ENCODE data around the gene PTRHD1. TPM values are rescaled to one million over a fixed set of nuclear protein-coding genes. Genes with fewer than 3 reads are reported as not detected.
A peak's percentile ranks its signal among the peaks of the same experiment; 100 is the strongest.

Gene PTRHD1
- total RNA-seq (10 to 100 TPM in 4 of 5 donors, 1 to 10 TPM in 1; 8.4 to 26.3 (median 18.0) TPM), polyA plus RNA-seq (10 to 100 TPM; 31.3 to 41.0 (median 35.9) TPM)
- long read RNA-seq, donor 1, transcript PTRHD1-201 (2 exons, 1,105 nt) = major isoform, 18 of 27 reads
- long read RNA-seq, donor 1, partial matches to known transcripts = 9 of 27 reads
- long read RNA-seq, donor 1, other reads (novel, unspliced or antisense) = 0 of 27 reads
- long read RNA-seq, donor 2, transcript PTRHD1-201 (2 exons, 1,105 nt) = major isoform, 22 of 22 reads
- long read RNA-seq, donor 2, partial matches to known transcripts = 0 of 22 reads
- long read RNA-seq, donor 2, other reads (novel, unspliced or antisense) = 0 of 22 reads
- long read RNA-seq, donor 3, transcript PTRHD1-201 (2 exons, 1,105 nt) = major isoform, 33 of 33 reads
- long read RNA-seq, donor 3, partial matches to known transcripts = 0 of 33 reads
- long read RNA-seq, donor 3, other reads (novel, unspliced or antisense) = 0 of 33 reads
- long read RNA-seq, donor 4, partial matches to known transcripts = 0 of 4 reads
- long read RNA-seq, donor 4, other reads (novel, unspliced or antisense) = 0 of 4 reads
- long read RNA-seq, donor 5, transcript PTRHD1-201 (2 exons, 1,105 nt) = major isoform, 41 of 41 reads
- long read RNA-seq, donor 5, partial matches to known transcripts = 0 of 41 reads
- long read RNA-seq, donor 5, other reads (novel, unspliced or antisense) = 0 of 41 reads
- long read RNA-seq, donor 6 = 0 reads
- long read RNA-seq, donor 7, transcript PTRHD1-201 (2 exons, 1,105 nt) = major isoform, 53 of 60 reads
- long read RNA-seq, donor 7, partial matches to known transcripts = 7 of 60 reads
- long read RNA-seq, donor 7, other reads (novel, unspliced or antisense) = 0 of 60 reads
- long read RNA-seq, donor 8, transcript PTRHD1-201 (2 exons, 1,105 nt) = major isoform, 47 of 55 reads
- long read RNA-seq, donor 8, partial matches to known transcripts = 8 of 55 reads
- long read RNA-seq, donor 8, other reads (novel, unspliced or antisense) = 0 of 55 reads
- long read RNA-seq, donor 9, transcript PTRHD1-201 (2 exons, 1,105 nt) = major isoform, 38 of 39 reads
- long read RNA-seq, donor 9, partial matches to known transcripts = 0 of 39 reads
- long read RNA-seq, donor 9, other reads (novel, unspliced or antisense) = 0 of 39 reads
- long read RNA-seq, donor 10, transcript PTRHD1-201 (2 exons, 1,105 nt) = major isoform, 22 of 22 reads
- long read RNA-seq, donor 10, partial matches to known transcripts = 0 of 22 reads
- long read RNA-seq, donor 10, other reads (novel, unspliced or antisense) = 0 of 22 reads

GRCh38 chr2:24792874-24793760, at the start of gene PTRHD1, which contains the start of gene CENPO:
Gene PTRHD1, minus strand, starts transcription at chr2:24793391. Its CDS starts 14 bp downstream, at chr2:24793377.
Gene CENPO, plus strand, starts transcription at chr2:24793425. Its CDS starts 495 bp downstream, at chr2:24793920.
- TF ChIP-seq POLR2AphosphoS5 (IDR thresholded peaks at IDR 0.05) = peak; percentile 53 to 83 (median 69)
- TF ChIP-seq CTCF (IDR thresholded peaks at IDR 0.05) = peak in 5 of 7 experiments; percentile 47 to 77 (median 61)
- TF ChIP-seq EP300 (IDR thresholded peaks at IDR 0.05) = no peak
- peak within 1 kb of the TSS; percentile 74 to 99 (median 80) for H3K4me3 ChIP-seq
- no peaks in the 10 kb centered on the region for H3K9me3 ChIP-seq
- DNase-seq = peak; percentile 96 to 99
- no peaks in the 10 kb centered on the region for H3K27me3 ChIP-seq
- H3K27ac ChIP-seq = peak within 1 kb of the TSS; percentile 96 to 100 (median 98)
- 0 to 1% (median 0%) methylated on average over 52 to 74 of the region's 74 CpGs for WGBS, 5 donors
- peaks cover 8 to 31% (median 18%) of the 10 kb centered on the region in 4 donors for H3K4me1 ChIP-seq
- intact Hi-C loops (cut with DNase I; ENCODE audit: low total_unique reads) = no loop called here
- peaks cover 0 to 18% (median 12%) of the 10 kb centered on the region in 4 donors for H3K36me3 ChIP-seq

GRCh38 chr2:24842081-24843050, 49.2 kb upstream of the PTRHD1 start:
- Histone ChIP-seq H3K27me3 (no peaks in the 10 kb centered on the region), H3K4me3 (no peak overlapping the region), H3K4me1 (no peaks in the 10 kb centered on the region), H3K27ac (no peak overlapping the region), H3K9me3 (no peaks in the 10 kb centered on the region), H3K36me3 (peaks cover 0 to 54% (median 40%) of the 10 kb centered on the region in 4 donors)
- WGBS, 5 donors = 95 to 96% (median 96%) methylated on average over 37 to 39 of the region's 39 CpGs
- TF ChIP-seq EP300 (IDR thresholded peaks at IDR 0.05) (no peak), POLR2A (IDR thresholded peaks at IDR 0.05) (no peak), CTCF (IDR thresholded peaks at IDR 0.05) (no peak), POLR2AphosphoS5 (IDR thresholded peaks at IDR 0.05) (no peak)
- intact Hi-C loops (cut with DNase I; ENCODE audit: low total_unique reads) = no loop called here
- DNase-seq = no peak

Measured in stomach (tissue), 19 donors.